ENCODE data around the gene RMC1. TPM values are rescaled to one million over a fixed set of nuclear protein-coding genes. Genes with fewer than 3 reads are reported as not detected.
"Not testable (repeated sequence)": the region's sequence is repeated elsewhere in the genome, so short reads cannot be mapped to it uniquely, and the experiment has no call there.

The RMC1 gene
- total and polyA plus RNA-seq, 2 donors: 16.8 to 24.4 TPM

DNA sequence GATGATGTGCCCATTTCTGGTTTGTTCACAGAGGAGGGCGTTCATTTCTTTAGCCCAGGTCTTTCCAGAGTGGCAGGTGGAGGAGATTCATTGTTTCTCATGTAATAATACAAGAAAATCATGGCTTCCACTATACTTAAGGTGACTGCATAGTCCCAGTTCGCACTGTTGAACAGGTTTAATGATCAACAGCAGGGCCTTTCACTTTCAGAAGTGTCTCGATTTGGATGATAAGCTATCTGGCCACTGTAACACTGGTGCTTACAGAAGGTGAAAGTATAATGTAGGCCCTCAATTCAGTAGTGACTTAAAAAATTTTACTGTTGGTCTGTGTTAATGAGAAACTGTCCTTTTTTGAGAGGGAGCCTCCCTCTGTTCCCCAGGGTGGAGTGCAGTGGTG lies 1.4 kb downstream of the RMC1 start:
- 89% methylated on average over 3 of the region's 3 CpGs for WGBS
- Histone ChIP-seq H3K4me3 (ENCODE audit: low read depth, low read length) (peak overlapping the region; percentile 98), H3K36me3 (ENCODE audit: insufficient read depth) (peaks cover 2% of the 10 kb centered on the region), H3K27ac (ENCODE audit: low read depth) (no peak overlapping the region), H3K4me1 (ENCODE audit: insufficient read depth) (no peaks in the 10 kb centered on the region)
- no peak for DNase-seq (ENCODE audit: extremely low spot score)

DNA sequence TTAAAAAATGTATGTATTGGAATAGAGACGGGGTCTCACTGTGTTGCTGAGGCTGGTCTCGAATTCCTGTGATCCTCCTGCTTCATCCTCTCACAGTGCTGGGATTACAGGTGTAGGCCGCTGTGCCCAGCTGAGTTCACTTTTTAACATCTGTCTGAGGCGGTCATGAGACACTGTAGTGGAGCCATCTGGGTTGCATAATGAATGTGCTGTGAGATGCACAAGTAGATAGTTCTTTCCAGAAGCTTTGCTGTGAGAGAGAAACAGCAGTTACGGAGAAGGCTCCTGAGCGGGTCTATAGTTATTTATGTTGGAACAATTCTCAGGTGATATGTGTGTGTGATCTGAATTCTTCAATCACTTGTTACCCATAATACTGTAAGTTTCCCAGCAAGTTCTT lies 3.1 kb downstream of the RMC1 start:
- no peak for DNase-seq (ENCODE audit: extremely low spot score)
- Histone ChIP-seq H3K4me3 (ENCODE audit: low read depth, low read length) (no peak overlapping the region), H3K4me1 (ENCODE audit: insufficient read depth) (no peaks in the 10 kb centered on the region), H3K27ac (ENCODE audit: low read depth) (no peak overlapping the region), H3K36me3 (ENCODE audit: insufficient read depth) (peaks cover 5% of the 10 kb centered on the region)
- WGBS: 96% methylated on average over 6 of the region's 6 CpGs

DNA sequence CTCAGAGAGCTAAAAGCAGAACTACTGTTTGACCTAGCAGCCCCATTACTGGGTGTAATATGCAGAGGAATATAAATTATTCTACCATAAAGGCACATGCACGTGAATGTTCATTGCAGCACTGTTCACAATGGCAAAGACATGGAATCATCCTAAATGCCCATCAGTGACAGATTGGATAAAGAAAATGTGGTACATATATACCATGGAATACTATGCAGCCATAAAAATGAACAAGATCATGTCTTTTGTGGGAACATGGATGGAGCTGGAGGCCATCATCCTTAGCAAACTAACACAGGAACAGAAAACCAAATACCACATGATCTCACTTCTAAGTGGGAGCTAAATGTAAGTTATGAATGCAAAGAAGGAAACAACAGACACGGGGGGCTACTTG lies 7.6 kb downstream of the RMC1 start:
- WGBS: 97% methylated on average over 2 of the region's 2 CpGs
- not testable (repeated sequence) for H3K36me3 ChIP-seq (ENCODE audit: insufficient read depth); H3K4me1 ChIP-seq (ENCODE audit: insufficient read depth); DNase-seq (ENCODE audit: extremely low spot score); H3K27ac ChIP-seq (ENCODE audit: low read depth); H3K4me3 ChIP-seq (ENCODE audit: low read depth, low read length)

DNA sequence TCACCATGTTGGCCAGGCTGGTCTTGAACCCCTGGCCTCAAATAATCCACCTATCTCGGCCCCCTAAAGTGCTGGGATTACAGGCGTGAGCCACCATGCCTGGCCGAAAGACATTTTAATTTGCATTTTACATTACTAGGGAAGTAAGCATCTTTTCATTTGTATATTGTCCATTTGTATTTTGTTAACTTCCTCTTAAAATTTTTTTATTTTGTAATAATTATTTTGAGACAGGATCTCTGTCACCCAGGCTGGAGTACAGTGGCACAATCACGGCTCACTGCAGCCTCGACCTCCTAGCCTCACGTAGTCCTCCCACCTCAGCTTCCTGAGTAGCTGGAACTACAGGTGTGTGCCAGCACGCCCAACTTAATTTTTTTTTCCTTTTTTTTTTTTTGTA lies 8.9 kb downstream of the RMC1 start:
- WGBS: 88% methylated on average over 7 of the region's 7 CpGs
- H3K4me3 ChIP-seq (ENCODE audit: low read depth, low read length); H3K27ac ChIP-seq (ENCODE audit: low read depth); DNase-seq (ENCODE audit: extremely low spot score); H3K36me3 ChIP-seq (ENCODE audit: insufficient read depth); H3K4me1 ChIP-seq (ENCODE audit: insufficient read depth): not testable (repeated sequence)

DNA sequence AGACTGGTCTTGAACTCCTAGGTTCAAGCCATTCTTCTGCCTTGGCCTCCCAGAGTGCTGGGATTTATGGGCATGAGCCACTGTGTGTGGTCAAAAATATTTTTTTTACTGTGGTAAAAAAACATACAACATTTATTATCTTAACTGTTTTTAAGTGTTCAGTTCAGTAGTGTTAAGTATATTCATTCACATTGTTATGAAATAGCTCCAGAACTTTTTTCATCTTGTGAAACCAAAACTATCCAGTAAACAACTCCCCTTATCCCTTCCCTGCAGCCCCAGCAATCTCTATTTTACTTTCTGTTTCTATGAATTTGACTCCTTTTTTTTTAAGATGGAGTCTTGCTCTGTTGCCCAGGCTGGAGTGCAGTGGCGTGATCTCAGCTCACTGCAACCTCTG lies 9.3 kb downstream of the RMC1 start:
- Histone ChIP-seq H3K27ac (ENCODE audit: low read depth) (no peak overlapping the region), H3K4me3 (ENCODE audit: low read depth, low read length) (no peak overlapping the region), H3K36me3 (ENCODE audit: insufficient read depth) (peaks cover 8% of the 10 kb centered on the region), H3K4me1 (ENCODE audit: insufficient read depth) (no peaks in the 10 kb centered on the region)
- DNase-seq (ENCODE audit: extremely low spot score): no peak
- 98% methylated on average over 1 of the region's 1 CpG for WGBS

DNA sequence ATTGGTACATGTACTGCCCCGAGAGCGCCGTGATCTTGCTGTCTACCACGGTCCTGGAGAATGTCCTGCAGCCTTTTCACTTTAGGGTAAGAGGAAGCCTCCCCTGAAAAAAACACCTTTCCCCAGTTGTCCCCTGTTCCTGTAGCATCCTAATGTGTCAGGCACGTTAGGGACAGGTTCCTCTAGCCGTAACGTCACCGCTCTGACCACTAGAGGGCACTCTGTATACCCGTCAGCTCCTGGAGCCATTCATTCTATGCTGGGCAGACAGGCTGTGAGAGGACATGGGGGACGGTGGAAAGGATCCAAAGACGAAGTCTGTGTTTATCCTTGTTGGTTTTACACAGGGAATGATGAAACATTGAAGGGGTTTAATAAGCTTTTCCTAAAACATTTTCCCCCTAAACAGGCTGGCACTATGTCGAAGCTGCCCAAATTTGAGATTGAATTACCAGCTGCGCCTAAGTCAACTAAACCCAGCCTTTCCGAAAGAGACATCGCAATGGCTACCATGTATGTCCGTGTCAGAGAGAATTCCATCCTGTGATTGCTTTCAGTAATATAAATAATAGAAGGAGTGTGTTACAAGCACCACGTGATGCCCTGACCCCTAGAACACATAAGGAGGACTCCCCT lies 12.7 kb downstream of the RMC1 start:
- H3K36me3 ChIP-seq (ENCODE audit: insufficient read depth): peaks cover 3% of the 10 kb centered on the region
- H3K4me3 ChIP-seq (ENCODE audit: low read depth, low read length): no peak overlapping the region
- H3K4me1 ChIP-seq (ENCODE audit: insufficient read depth): no peaks in the 10 kb centered on the region
- WGBS: 36% methylated on average over 17 of the region's 17 CpGs
- peak; percentile 61 for DNase-seq (ENCODE audit: extremely low spot score)
- H3K27ac ChIP-seq (ENCODE audit: low read depth): no peak overlapping the region

DNA sequence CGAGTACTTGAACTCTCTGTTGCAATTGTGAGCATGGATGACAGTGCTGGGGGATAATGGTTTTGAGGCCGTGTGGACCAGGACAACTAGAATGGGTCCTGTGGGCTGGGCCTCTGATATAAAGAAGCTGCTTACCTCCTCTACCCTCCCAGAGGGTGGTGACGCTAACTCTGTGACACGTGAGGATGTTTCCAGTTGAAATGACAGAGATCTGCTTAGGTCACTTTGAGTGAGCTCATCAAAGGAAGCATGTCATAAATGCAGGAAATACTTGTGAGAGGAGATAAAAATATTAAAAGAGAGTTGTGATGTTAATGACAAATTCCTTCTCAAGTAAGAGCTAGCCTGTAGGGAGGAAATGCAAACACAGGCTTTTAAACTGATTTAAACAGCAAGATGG lies 16.4 kb downstream of the RMC1 start:
- 83% methylated on average over 4 of the region's 4 CpGs for WGBS
- H3K4me1 ChIP-seq (ENCODE audit: insufficient read depth): no peaks in the 10 kb centered on the region
- H3K4me3 ChIP-seq (ENCODE audit: low read depth, low read length): no peak overlapping the region
- peaks cover 5% of the 10 kb centered on the region for H3K36me3 ChIP-seq (ENCODE audit: insufficient read depth)
- no peak for DNase-seq (ENCODE audit: extremely low spot score)
- H3K27ac ChIP-seq (ENCODE audit: low read depth): no peak overlapping the region

DNA sequence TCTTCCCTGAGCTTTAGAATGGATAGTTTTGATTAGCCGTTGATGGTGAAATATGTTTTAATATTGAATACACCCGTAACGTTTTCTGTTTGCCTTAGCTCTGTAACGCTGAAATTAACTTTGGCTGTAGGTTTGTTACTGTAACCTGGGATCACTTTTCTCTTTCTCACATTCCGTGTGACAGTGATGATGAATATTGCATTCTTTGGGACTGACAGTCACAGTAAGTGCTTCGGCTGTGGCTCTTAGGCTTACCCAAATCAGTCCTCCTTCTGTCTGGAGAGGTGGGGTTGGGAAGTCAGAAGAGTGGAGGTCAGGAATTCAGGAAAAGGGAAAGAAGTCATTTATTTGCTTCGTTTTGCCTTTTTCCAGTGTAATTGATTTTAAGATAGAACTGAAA lies 18.0 kb downstream of the RMC1 start:
- Histone ChIP-seq H3K4me3 (ENCODE audit: low read depth, low read length) (no peak overlapping the region), H3K4me1 (ENCODE audit: insufficient read depth) (no peaks in the 10 kb centered on the region), H3K36me3 (ENCODE audit: insufficient read depth) (peaks cover 2% of the 10 kb centered on the region), H3K27ac (ENCODE audit: low read depth) (no peak overlapping the region)
- 88% methylated on average over 7 of the region's 7 CpGs for WGBS
- no peak for DNase-seq (ENCODE audit: extremely low spot score)

DNA sequence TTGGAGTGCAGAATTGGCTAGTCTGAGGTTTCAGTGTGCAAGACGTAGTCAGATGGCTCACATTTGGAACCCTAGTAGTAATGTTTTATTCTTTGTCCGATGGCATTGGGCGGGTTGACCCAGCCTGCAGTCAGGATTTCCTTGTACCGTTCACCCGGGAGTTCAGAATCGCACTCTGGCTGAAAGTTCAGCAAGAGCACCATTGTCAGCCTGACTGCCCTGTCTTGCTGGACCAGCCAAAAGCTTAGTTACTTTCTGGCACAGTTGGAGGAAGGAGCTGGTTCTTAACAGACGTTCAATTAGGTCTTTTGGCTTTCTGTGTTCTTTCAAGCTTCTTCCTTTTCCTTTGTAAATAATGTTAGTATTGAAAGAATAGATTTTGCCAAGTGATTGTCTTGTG lies 18.6 kb downstream of the RMC1 start:
- no peak for DNase-seq (ENCODE audit: extremely low spot score)
- WGBS: 81% methylated on average over 7 of the region's 7 CpGs
- H3K27ac ChIP-seq (ENCODE audit: low read depth): no peak overlapping the region
- no peak overlapping the region for H3K4me3 ChIP-seq (ENCODE audit: low read depth, low read length)
- no peaks in the 10 kb centered on the region for H3K4me1 ChIP-seq (ENCODE audit: insufficient read depth)
- H3K36me3 ChIP-seq (ENCODE audit: insufficient read depth): peaks cover 2% of the 10 kb centered on the region

DNA sequence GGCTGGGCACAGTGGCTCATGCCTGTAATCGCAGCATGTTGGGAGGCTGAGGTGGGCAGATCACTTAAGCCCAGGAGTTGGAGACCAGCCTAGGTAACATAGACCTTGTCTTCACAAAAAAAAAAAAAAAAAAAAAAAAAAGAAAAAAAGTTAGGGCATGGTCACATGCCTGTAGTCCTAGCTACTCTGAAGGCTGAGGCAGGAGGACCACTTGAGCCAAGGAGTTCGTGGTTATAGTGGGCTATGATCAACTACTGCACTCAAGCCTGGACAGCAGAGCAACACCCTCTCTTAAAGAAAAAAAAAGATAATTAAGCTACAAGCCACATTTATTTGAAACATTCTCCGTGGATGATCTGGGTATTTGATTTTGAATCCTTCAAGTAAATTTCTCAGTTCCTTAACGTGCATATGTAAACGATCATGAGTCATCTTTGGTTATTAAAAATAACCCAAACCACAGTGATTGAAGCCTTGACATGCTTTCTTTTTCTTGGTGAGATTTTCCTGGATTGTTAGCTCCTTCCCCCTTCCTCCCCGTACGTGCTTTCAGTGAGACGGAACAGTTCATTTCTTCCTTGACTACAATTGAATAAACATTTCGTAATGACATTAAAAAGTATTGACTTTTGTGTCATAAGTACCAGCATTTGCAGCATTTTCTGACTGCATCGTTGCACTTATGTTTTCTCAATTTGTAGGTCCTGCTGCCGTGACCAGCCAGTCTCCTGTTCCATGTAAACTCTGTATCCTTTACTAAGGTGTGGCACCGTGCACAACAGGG lies 20.3 kb downstream of the RMC1 start:
- DNase-seq (ENCODE audit: extremely low spot score): no peak
- peaks cover 2% of the 10 kb centered on the region for H3K36me3 ChIP-seq (ENCODE audit: insufficient read depth)
- 82% methylated on average over 12 of the region's 12 CpGs for WGBS
- H3K4me1 ChIP-seq (ENCODE audit: insufficient read depth): no peaks in the 10 kb centered on the region
- no peak overlapping the region for H3K4me3 ChIP-seq (ENCODE audit: low read depth, low read length)
- no peak overlapping the region for H3K27ac ChIP-seq (ENCODE audit: low read depth)

DNA sequence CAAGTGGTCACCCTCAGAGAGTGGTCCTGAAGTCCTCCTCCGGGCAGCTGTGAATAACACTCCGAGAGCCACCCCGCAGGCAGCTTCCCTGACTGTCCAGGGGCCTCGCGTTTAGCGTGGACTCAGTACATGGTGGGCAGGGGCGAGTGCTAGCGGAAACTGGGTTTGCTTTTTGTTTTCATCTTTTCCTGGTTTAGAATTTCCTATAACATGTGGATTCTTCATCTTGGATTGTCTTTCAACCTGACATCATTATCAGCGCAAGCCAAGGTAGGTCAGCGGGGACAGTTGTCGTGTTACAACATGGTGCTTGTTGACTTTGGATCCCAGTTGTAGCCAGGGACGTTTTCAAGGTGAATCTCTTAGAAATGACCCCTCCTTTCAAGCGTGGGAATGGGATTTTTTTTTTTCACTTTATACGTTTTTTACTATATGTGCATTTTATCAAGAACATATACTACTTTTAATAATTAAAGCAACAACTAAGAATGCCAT lies 20.9 kb downstream of the RMC1 start:
- Histone ChIP-seq H3K4me3 (ENCODE audit: low read depth, low read length) (no peak overlapping the region), H3K36me3 (ENCODE audit: insufficient read depth) (peaks cover 2% of the 10 kb centered on the region), H3K27ac (ENCODE audit: low read depth) (no peak overlapping the region), H3K4me1 (ENCODE audit: insufficient read depth) (no peaks in the 10 kb centered on the region)
- no peak for DNase-seq (ENCODE audit: extremely low spot score)
- 94% methylated on average over 14 of the region's 14 CpGs for WGBS

DNA sequence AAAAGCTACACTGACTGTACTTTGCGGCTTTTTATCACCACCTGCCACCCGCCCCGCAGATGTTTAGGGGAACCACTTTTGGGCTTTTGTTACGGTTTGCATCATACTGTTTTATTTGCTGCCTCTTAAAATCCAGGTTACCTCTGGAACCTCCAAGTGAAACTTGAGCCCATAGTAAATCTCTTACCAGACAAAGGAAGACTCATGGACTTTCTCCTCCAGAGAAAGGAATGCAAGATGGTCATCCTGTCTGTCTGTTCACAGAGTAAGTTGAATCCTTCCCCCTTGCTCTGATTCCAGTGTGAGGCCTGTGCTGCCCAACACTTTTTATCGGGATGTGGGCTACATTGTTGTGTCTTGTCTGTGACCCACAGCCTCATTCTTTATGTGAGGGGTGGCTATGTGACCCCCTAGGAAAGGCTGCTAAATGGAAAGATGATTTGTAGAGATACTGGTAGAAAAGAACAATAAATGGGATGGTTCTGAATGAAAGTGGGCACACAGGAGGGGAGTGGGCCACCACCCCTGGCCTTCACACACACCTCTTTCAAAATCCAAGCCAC lies 23.3 kb downstream of the RMC1 start:
- no peaks in the 10 kb centered on the region for H3K36me3 ChIP-seq (ENCODE audit: insufficient read depth)

DNA sequence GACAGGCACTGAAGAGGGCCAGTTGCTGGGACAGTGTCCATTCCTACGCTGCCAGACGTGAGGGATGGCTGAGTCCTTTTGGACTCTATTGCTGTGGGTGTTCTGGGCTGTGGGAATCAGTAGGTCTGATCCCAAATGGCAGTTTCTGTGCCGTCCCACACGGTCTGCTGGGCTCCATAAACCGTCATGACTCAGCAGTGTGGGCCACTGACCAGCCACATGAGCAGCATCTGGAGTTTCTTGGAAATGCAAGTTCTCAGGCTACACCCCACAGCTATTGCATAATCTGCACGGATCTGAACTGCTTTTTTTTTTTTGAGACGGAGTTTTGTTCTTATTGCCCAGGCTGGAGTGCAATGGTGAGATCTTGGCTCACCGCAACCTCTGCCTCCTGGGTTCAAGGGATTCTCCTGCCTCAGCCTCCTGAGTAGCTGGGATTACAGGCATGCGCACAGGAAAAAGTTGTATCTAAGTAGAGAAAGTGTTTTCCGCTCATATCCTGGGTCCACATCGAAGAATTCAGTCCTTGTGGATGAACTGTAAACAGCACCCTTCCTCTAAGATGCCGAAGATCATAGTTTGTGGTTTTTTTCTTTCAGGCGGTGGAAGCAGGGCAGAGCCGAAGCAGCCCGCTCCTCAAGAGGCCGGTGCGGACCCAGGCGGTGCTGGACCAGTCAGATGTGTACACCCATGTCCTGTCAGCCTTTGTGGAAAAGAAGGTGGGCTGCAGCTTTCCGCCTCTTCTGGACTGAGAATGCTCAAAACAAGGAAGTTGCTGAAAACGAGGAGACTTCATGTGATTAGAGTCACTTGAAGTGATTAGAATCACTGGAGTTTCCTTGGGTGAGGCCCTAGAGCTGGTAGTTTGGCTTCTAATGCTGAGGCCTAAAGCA lies 25.5 kb downstream of the RMC1 start:
- Histone ChIP-seq H3K4me1 (ENCODE audit: insufficient read depth) (no peaks in the 10 kb centered on the region), H3K27ac (ENCODE audit: low read depth) (no peak overlapping the region), H3K36me3 (ENCODE audit: insufficient read depth) (peaks cover 2% of the 10 kb centered on the region), H3K4me3 (ENCODE audit: low read depth, low read length) (no peak overlapping the region)
- WGBS: 85% methylated on average over 20 of the region's 20 CpGs
- no peak for DNase-seq (ENCODE audit: extremely low spot score)

More for the DNA sequence above, 23.3 kb downstream of the RMC1 start:
- no peak overlapping the region for H3K4me3 ChIP-seq (ENCODE audit: low read depth, low read length)
- 90% methylated on average over 5 of the region's 5 CpGs for WGBS
- no peaks in the 10 kb centered on the region for H3K4me1 ChIP-seq (ENCODE audit: insufficient read depth)
- DNase-seq (ENCODE audit: extremely low spot score): no peak
- H3K27ac ChIP-seq (ENCODE audit: low read depth): no peak overlapping the region

All from urinary bladder (tissue), 4 donors.